ENCODE results near the gene CWH43.
"Not testable (repeated sequence)": the region's sequence is repeated elsewhere in the genome, so short reads cannot be mapped to it uniquely, and the experiment has no call there.

The CWH43 gene

GRCh38 chr4:49092608-49093135, 106.6 kb downstream of the CWH43 start:
- in situ Hi-C loops (cut with HindIII; ENCODE audit: low sequenced_read_pairs): not testable (repeated sequence)

DNA sequence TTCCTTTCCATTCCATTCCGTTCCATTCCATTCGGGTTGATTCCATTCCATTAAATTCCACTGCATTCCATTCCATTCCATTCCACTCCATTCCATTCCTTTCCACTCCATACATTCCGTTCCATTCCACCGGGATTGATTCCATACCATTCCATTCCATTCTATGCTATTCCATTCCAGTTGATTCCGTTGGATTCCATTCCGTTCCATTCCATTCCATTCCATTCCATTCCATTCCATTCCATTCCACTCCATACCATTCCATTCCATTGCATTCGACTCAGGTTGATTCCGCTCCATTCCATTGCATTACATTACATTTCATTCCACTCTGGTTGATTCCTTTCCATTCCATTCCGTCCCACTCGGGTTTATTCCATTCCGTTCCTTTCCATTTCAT, 110.1 kb downstream of the CWH43 start:
- in situ Hi-C loops (cut with HindIII; ENCODE audit: low sequenced_read_pairs): not testable (repeated sequence)

GRCh38 chr4:49096627-49097026, 110.6 kb downstream of the CWH43 start:
- in situ Hi-C loops (cut with HindIII; ENCODE audit: low sequenced_read_pairs): not testable (repeated sequence)

DNA sequence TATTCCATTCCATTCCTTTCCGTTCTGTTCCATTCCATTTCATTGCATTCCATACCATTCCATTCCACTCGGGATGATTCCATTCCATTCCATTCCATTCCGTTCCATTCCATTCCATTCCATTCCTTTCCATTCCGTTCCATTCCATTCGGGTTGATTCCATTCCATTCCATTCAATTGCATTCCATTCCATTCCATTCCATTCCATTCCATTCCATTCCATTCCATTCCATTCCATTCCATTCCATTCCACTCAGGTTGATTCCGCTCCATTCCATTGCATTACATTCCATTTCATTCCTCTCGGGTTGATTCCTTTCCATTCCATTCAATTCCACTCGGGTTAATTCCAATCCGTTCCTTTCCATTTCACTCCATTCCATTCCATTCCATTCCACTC, 111.0 kb downstream of the CWH43 start:
- in situ Hi-C loops (cut with HindIII; ENCODE audit: low sequenced_read_pairs): not testable (repeated sequence)

DNA sequence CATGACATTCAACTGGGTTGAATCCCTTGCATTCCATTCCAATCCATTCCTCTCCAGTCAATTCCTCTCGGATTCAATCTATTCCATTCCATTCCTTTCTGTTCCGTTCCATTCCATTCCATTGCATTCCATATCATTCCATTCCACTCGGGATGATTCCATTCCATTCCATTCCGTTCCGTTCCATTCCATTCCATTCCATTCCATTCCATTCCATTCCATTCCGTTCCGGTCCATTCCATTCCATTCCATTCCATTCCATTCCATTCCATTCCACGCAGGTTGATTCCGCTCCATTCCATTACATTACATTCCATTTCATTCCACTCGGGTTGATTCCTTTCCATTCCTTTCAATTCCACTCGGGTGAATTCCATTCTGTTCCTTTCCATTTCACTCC, 111.4 kb downstream of the CWH43 start:
- in situ Hi-C loops (cut with HindIII; ENCODE audit: low sequenced_read_pairs): not testable (repeated sequence)

GRCh38 chr4:49098034-49098759, 112.1 kb downstream of the CWH43 start:
- in situ Hi-C loops (cut with HindIII; ENCODE audit: low sequenced_read_pairs): not testable (repeated sequence)

- in situ Hi-C loops (cut with HindIII; ENCODE audit: low sequenced_read_pairs): not testable (repeated sequence)
Observed at GRCh38 chr4:49099831-49100444, 113.9 kb downstream of the CWH43 start.

DNA sequence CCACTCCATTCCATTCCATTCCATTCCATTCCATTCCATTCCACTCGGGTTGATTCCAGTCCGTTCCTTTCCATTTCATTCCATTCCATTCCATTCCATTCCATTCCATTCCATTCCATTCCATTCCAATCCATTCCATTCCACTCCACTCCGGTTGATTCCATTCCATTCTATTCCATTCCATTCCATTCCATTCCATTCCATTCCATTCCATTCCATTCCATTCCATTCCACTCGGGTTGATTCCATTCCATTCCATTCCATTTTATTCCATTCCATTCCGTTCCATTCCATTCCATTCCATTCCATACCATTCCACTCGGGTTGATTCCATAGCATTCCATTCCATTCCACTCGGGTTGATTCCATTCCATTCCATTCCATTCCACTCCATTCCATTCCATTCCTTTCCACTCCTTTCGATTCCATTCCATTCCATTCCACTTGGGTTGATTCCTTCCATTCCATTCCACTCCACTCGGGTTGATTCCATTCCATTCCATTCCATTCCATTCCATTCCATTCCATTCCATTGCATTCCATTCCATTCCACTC, 116.3 kb downstream of the CWH43 start:
- in situ Hi-C loops (cut with HindIII; ENCODE audit: low sequenced_read_pairs): not testable (repeated sequence)

- in situ Hi-C loops (cut with HindIII; ENCODE audit: low sequenced_read_pairs): not testable (repeated sequence)
Observed at GRCh38 chr4:49103436-49104136, 117.5 kb downstream of the CWH43 start.

DNA sequence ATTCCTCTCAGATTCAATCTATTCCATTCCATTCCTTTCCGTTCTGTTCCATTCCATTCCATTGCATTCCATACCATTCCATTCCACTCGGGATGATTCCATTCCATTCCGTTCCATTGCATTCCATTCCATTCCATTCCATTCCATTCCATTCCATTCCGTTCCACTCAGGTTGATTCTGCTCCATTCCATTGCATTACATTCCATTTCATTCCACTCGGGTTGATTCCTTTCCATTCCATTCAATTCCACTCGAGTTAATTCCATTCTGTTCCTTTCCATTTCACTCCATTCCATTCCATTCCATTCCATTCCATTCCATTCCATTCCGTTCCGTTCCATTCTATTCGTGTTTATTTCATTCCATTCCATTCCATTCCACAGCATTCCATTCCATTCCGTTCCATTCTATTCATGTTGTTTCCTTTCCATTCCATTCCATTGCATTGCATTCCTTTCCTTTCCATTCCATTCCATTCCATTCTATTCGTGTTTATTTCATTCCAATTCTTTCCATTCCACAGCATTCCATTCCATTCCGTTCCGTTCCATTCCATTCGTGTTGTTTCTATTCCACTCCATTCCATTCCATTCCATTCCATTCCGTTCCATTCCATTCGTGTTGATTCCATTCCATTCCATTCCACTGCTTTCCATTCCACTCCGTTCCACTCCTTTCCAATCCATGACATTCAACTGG, 118.3 kb downstream of the CWH43 start:
- in situ Hi-C loops (cut with HindIII; ENCODE audit: low sequenced_read_pairs): not testable (repeated sequence)

DNA sequence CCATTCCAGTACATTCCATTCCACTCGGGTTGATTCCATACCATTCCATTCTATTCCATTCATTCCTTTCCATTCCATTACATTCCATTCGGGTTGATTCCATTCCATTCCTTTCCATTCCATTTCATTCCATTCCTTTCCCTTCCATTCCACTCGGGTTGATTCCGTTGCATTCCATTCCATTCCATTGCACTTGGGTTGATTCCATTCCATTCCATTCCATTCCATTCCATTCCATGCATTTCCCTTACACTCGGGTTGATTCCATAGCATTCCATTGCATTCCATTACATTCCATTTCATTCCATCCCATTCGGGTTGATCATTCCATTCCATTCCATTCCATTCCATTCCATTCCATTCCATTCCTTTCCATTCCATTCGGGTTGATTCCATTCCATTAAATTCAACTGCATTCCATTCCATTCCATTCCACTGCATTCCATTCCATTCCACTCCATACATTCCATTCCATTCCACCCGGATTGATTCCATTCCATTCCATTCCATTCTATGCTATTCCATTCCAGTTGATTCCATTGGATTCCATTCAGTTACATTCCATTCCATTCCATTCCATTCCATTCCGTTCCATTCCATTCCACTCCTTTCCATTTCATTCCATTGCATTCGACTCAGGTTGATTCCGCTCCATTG, 119.3 kb downstream of the CWH43 start:
- in situ Hi-C loops (cut with HindIII; ENCODE audit: low sequenced_read_pairs): not testable (repeated sequence)

DNA sequence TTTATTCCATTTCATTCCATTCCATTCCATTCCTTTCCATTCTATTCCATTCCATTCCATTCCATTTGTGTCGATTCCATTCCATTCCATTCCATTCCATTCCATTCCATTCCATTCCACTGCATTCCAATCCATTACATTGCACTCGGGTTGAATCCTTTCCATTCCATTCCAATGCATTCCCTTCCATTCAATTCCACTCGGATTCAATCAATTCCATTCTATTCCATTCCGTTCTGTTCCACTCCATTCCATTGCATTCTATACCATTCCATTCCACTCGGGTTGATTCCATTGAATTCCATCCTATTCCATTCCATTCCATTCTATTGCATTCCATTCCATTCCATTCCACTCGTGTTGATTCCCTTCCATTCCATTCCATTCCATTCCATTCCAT, 121.2 kb downstream of the CWH43 start:
- in situ Hi-C loops (cut with HindIII; ENCODE audit: low sequenced_read_pairs): not testable (repeated sequence)

- in situ Hi-C loops (cut with HindIII; ENCODE audit: low sequenced_read_pairs): not testable (repeated sequence)
Observed at GRCh38 chr4:49108183-49108978, 122.3 kb downstream of the CWH43 start.

DNA sequence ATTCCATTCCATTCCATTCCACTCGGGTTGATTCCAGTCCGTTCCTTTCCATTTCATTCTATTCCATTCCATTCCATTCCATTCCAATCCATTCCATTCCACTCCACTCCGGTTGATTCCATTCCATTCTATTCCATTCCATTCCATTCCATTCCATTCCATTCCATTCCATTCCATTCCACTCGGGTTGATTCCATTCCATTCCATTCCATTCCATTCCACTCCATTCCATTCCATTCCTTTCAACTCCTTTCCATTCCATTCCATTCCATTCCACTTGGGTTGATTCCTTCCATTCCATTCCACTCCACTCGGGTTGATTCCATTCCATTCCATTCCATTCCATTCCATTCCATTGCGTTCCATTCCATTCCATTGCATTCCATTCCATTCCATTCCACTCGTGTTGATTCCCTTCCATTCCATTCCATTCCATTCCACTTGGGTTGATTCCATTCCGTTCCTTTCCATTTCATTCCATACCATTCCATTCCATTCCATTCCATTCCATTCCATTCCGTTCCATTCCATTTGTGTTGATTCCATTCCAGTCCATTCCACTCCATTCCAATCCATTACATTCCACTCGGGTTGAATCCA, 123.6 kb downstream of the CWH43 start:
- in situ Hi-C loops (cut with HindIII; ENCODE audit: low sequenced_read_pairs): not testable (repeated sequence)

DNA sequence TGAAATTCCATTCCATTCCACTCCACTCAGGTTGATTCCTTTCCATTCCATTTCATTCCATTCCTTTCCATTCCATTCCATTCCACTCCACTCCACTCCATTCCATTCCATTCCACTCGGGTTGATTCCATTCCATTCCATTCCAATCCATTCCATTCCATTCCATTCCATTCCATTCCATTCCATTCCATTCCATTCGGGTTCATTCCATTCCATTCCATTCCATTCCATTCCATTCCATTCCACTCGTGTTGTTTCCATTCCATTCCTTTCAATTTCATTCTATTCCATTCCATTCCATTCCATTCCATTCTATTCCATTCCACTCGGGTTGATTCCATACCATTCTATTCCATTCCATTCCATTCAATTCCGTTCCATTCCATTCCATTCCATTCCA, 124.5 kb downstream of the CWH43 start:
- in situ Hi-C loops (cut with HindIII; ENCODE audit: low sequenced_read_pairs): not testable (repeated sequence)
